ENCODE data around the gene P2RX1.
"Not testable (repeated sequence)": the region's sequence is repeated elsewhere in the genome, so short reads cannot be mapped to it uniquely, and the experiment has no call there.

Gene P2RX1

GRCh38 chr17:3951420-3951819 is 35.2 kb upstream of the P2RX1 start:
- no peak for DNase-seq

DNA sequence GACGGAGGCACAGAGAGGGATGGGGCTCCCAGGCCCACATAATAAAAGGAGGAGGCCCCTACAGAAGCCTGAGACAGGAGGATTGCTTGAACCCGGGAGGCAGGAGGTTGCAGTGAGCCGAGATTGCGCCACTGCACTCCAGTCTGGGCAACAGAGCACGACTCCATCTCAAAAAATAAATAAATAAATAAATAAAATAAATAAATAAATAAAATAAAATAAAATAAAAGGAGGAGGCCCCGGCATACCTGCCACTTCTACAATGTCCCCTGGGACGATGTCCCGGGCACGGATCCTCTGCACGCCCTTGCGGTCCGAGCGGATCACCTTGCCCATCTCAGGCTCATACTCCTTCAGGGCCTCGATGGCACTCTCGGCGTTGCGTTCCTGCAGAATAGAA is 34.7 kb upstream of the P2RX1 start:
- DNase-seq, result no peak

- DNase-seq, result no peak
Measured at GRCh38 chr17:3950584-3950983, 34.3 kb upstream of the P2RX1 start.

- DNase-seq, result no peak
Measured at GRCh38 chr17:3949418-3949817, 33.2 kb upstream of the P2RX1 start.

GRCh38 chr17:3948551-3948950 is 32.3 kb upstream of the P2RX1 start:
- not testable (repeated sequence) for DNase-seq

DNA sequence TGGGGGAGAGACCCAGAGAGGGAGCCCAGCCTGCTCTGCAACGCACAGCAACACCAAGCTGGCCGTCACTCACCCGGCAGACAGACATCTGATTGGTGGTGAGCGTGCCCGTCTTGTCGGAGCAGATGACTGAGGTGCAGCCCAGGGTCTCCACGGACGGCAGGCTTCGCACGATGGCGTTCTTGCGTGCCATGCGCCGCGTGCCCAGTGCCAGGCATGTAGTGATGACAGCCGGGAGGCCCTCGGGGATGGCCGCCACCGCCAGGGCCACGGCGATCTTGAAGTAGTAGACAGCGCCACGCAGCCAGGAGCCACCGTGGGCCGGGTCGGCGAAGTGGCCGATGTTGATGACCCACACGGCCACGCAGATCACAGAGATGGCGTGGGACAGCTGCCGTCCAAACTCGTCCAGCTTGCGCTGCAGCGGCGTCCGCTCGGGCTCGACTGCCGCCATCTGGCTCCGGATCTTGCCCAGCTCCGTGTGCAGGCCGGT is 31.1 kb upstream of the P2RX1 start:
- DNase-seq, result no peak

DNA sequence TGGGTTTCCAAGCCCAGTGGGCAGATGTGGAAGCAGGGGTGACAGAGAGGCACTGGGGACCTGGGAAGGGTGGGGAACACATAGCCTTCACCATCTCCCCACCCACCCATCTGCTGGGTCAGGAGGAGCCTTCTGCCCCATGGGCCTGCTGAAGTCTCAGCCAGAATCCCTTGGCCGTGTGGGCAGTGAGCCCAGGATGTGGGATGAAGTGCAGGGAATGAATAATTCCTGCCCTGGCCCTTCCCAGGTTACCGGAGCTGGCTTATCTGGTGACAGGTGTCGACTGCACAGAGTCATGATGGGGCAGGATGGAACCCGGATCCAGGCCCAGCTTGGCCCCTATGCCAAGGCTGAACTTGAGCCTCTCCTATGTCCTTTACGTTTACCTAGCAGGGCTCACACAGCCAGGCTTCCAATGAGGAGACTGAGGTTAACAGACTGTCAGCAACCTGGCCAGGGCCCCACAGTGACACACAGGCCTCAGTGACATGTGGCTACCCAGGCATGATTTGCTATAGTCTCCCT is 30.5 kb upstream of the P2RX1 start:
- DNase-seq, result no peak

- peak; percentile 20 for DNase-seq
Measured at GRCh38 chr17:3944485-3945388, 28.5 kb upstream of the P2RX1 start.

DNA sequence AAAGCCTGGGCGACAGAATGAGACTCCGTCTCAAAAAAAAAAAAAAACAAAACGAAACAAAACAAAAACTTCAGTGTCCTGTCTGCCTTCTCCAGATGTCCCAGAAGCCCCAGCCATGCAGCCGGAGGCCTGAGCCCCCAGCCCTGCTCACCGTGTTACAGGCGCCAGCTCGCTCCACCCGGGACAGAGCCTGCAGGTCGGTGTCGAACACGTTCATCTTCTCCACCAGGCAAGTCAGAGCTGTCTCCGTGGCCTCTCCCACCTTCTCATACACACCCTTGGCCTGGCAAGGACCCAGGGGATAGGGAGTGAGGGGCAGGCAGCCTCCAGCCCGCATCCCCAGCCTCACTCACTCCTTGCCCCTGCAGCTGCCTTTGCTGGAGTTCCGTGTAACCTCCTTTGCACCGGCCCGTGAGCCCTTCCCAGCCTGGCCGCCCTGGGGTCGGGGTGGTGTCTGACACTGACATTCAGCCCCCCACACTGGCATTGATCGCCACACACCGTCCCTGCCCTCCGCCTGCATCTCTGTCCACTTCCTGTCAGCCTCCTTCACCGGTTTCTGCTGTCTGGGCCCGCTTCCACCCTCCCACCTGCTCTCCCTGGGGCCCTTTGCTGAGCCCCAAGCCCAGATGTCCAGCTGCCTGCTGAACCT is 27.1 kb upstream of the P2RX1 start:
- no peak for DNase-seq

GRCh38 chr17:3940965-3941698 is 24.9 kb upstream of the P2RX1 start:
- no peak for DNase-seq

- no peak for DNase-seq
Measured at GRCh38 chr17:3937359-3937758, 21.1 kb upstream of the P2RX1 start.

DNA sequence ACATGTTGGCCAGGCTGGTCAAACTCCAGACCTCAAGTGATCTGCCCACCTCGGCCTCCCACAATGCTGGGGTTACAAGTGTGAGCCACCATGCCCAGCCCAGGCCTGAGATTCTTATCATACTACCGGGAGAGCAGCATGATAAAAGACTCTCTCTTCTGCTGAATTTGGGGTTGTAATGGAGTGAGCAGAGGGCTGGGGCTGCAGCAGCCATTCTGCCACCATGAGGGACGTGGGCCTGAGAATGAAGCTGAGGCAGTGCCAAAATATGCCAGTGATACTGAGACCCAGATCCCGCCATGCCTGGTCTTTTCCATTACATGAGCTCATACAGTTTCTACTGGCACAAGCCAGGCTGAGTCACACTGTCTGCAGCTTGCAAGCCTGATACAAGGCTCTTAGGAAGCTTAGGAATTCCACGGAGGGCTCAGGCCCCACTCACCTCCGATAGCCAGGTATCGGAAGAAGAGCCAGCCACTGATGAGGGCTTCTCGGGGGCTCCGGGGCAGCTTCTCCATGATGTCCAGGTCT is 19.6 kb upstream of the P2RX1 start:
- DNase-seq, result no peak

DNA sequence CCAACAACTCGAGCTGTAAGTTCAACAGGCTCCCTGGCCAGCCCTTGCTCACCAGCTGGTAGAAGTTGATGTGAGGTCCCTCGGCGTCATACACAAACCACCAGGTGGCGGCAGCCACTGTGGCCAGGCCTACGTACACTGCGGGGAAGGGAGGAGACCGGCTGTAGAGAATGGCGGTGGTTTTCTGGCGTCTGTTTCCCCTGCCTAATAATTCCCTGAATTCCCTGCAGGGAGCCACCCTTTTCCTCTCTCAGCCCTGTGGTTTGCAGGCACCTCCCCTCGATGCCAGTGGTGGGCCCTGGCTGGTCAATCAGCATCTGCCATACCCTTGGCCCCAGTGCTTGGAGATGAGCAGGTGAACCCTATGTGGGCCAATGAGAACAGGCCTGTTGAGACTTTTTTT is 18.9 kb upstream of the P2RX1 start:
- DNase-seq, result peak; percentile 24

DNA sequence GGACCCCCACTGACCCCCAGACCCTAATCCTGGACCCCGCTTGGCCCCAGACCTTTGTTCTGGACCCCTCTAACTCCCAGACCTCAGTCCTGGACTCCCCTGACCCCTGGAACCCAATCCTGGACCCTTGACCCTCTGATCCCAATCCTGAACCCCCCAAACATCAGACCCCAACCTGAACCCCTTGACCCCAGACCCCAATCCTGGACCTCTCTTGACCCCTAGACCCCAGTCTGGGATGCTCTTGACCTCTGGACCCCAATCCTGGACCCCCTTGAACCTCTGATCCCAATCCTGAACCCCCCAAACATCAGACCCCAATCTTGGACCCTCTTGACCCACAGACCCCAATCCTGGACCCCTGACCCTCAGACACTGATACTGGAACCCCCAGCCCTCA is 13.5 kb upstream of the P2RX1 start:
- no peak for DNase-seq

DNA sequence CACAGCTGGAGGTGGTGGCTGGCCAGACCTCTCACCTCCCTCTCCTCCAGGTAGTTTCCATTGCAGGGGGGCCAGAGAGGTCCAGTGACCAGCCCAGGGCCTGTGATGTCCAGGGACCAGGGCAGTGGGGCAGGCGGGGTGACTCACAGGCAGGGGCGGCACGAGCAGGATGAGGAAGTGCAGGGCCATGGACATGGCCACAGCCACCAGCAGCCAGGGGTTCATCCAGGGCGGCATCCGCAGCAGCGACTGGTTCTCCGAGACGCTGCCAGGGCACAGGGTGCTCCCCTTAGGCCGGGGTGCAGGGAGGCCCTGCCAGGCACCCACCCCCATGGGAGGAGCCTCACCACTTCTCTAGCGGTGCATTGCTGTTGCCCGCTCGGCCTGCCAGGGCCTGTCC is 12.9 kb upstream of the P2RX1 start:
- DNase-seq, result no peak

- DNase-seq, result no peak
Measured at GRCh38 chr17:3928406-3928805, 12.1 kb upstream of the P2RX1 start.

GRCh38 chr17:3927628-3928340 is 11.5 kb upstream of the P2RX1 start:
- no peak for DNase-seq

- DNase-seq, result no peak
Measured at GRCh38 chr17:3926860-3927627, 10.8 kb upstream of the P2RX1 start.

GRCh38 chr17:3925684-3926485 is 9.6 kb upstream of the P2RX1 start:
- no peak for DNase-seq

GRCh38 chr17:3924512-3925350 is 8.5 kb upstream of the P2RX1 start:
- no peak for DNase-seq
